ENCODE data around the gene HERPUD1.

Gene HERPUD1

GRCh38 chr16:56980201-56980535 lies 48.2 kb downstream of the HERPUD1 start:
- TF ChIP-seq CTCF (conservative IDR thresholded peaks at IDR 0.05) = no peak
- H3K27ac ChIP-seq = no peak overlapping the region

GRCh38 chr16:56980792-56981724 lies 49.1 kb downstream of the HERPUD1 start:
- no peak overlapping the region for H3K27ac ChIP-seq
- no peak for TF ChIP-seq CTCF (conservative IDR thresholded peaks at IDR 0.05)

GRCh38 chr16:56981729-56982271 lies 49.9 kb downstream of the HERPUD1 start:
- no peak overlapping the region for H3K27ac ChIP-seq
- no peak for TF ChIP-seq CTCF (conservative IDR thresholded peaks at IDR 0.05)

- no peak for TF ChIP-seq CTCF (conservative IDR thresholded peaks at IDR 0.05)
- H3K27ac ChIP-seq = no peak overlapping the region
These were observed 50.8 kb downstream of the HERPUD1 start for GRCh38 chr16:56982695-56983094.

- TF ChIP-seq CTCF (conservative IDR thresholded peaks at IDR 0.05) = no peak
- no peak overlapping the region for H3K27ac ChIP-seq
These were observed 51.3 kb downstream of the HERPUD1 start for GRCh38 chr16:56983211-56983751.

- TF ChIP-seq CTCF (conservative IDR thresholded peaks at IDR 0.05) = no peak
- H3K27ac ChIP-seq = no peak overlapping the region
These were observed 52.7 kb downstream of the HERPUD1 start for GRCh38 chr16:56984639-56985038.

- no peak overlapping the region for H3K27ac ChIP-seq
These were observed 53.5 kb downstream of the HERPUD1 start for GRCh38 chr16:56985288-56985961.

More at GRCh38 chr16:56985288-56985961, 53.5 kb downstream of the HERPUD1 start:
- no peak for TF ChIP-seq CTCF (conservative IDR thresholded peaks at IDR 0.05)
